ENCODE measurements around the gene HACD2.

DNA sequence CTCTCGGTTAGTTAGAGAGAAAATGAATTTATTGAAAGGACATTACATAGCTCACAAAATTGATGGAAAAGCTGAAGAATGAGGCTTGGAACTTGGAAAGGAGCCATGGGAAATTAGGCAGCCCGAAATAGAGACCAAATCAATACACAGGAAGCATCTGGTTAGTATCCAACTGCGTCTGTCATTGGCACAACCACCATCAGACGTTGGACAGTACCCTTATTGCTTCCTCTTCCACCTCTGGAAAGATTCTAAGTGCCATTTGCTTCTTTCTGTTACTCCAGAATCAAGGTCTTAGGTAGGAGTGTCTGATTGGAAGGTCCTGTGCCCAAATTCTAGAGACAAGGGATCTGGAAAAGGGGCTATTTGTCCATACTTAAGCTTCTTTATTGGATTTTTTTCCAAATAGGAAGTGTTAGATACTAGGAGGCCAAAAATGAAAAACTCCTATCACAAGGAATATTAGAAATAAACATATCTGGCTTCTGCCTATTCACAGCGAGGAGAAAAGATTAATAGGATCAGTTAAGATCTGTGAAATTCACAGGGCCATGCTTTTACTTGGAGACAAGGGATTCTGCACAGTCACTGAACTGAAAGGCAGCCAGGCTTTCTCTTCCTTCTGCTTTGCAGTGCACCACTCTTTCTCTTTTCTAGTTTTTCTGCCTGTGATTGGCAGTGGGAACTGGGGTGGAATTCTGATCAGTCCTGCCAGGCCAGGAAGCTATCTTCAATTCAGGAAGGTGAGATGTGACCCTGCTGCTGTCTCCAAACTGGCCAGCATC, 10.7 kb upstream of the HACD2 start:
- no peak for TF ChIP-seq POLR2A (IDR thresholded peaks at IDR 0.05)
- TF ChIP-seq EP300 (IDR thresholded peaks at IDR 0.05) = no peak
- TF ChIP-seq, protein P1, sequence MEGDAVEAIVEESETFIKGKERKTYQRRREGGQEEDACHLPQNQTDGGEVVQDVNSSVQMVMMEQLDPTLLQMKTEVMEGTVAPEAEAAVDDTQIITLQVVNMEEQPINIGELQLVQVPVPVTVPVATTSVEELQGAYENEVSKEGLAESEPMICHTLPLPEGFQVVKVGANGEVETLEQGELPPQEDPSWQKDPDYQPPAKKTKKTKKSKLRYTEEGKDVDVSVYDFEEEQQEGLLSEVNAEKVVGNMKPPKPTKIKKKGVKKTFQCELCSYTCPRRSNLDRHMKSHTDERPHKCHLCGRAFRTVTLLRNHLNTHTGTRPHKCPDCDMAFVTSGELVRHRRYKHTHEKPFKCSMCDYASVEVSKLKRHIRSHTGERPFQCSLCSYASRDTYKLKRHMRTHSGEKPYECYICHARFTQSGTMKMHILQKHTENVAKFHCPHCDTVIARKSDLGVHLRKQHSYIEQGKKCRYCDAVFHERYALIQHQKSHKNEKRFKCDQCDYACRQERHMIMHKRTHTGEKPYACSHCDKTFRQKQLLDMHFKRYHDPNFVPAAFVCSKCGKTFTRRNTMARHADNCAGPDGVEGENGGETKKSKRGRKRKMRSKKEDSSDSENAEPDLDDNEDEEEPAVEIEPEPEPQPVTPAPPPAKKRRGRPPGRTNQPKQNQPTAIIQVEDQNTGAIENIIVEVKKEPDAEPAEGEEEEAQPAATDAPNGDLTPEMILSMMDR (IDR thresholded peaks at IDR 0.05) = no peak

Data from tibial nerve (tissue), 4 donors.